GM11168 (cell line): Measurements from ENCODE around the gene EIF4A3.

Source experiments
- in situ Hi-C: fragments of 300-500 bp; cut with MboI; formaldehyde crosslinking; loops from one replicate; pipeline ENCODE4 v1.12.0; 2022; ENCODE audit warnings: low sequenced_read_pairs; ENCODE audit not compliant: unreplicated experiment

Gene EIF4A3

GRCh38 chr17:80142929-80143328 lies 4.0 kb downstream of the EIF4A3 start:
- in situ Hi-C loops: no loop called here

DNA sequence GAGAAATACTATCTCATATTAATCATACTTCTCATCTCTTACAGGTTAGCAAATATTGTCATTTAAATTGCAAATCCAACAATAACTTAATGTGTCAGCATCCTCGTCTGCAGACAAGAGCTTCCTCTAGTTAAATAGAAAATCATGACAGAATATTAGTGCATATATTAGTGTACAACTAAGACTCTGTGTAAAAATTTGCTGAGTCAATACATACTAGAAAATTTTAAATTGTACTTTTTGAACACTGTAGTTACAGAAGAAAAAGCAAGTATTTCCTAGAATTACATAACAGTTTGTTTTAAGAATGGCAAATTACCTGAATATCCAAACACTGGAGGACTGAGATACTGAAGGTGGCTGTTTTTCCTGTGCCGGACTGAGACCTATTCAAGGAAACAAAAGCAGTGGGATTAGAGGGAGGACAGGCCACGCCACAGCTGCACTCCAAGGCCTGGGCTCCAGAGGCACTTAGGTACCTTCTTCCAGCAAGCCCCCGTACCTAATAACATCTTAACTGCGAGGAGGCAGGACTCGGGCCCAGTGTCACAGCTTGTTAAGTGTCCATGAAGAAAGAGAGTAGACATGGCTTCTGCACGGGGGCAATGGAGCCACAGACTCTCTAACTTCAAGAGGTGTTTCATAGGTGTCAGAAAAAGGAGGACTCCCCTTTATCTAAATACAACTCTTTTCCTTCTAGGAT lies 5.3 kb downstream of the EIF4A3 start:
- in situ Hi-C loops: no loop called here

GRCh38 chr17:80138856-80139426 lies 8.0 kb downstream of the EIF4A3 start:
- in situ Hi-C loops: no loop called here

GRCh38 chr17:80137131-80137530 lies 9.8 kb downstream of the EIF4A3 start:
- in situ Hi-C loops: no loop called here

GRCh38 chr17:80133626-80133970 lies 13.3 kb downstream of the EIF4A3 start:
- in situ Hi-C loops: no loop called here

GRCh38 chr17:80132906-80133625 lies 13.9 kb downstream of the EIF4A3 start:
- in situ Hi-C loops: no loop called here

DNA sequence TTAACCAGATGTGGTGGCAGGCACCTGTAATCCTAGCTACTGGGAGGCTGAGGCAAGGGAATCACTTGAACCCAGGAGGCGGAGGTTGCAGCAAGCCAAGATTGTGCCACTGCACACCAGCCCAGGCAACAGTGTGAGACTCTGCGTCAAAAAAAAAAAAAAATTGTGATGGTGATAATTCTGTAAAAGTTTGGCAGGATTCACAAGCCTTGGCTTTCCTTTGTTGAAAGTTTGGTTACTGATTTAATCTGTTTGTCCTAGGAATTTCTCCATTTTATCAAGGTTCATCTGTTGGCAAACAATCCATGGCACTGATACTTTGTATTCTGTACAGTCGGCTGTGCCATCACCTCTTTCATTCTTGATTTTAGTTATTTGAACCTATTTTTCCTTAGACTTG lies 15.9 kb downstream of the EIF4A3 start:
- in situ Hi-C loops: no loop called here

DNA sequence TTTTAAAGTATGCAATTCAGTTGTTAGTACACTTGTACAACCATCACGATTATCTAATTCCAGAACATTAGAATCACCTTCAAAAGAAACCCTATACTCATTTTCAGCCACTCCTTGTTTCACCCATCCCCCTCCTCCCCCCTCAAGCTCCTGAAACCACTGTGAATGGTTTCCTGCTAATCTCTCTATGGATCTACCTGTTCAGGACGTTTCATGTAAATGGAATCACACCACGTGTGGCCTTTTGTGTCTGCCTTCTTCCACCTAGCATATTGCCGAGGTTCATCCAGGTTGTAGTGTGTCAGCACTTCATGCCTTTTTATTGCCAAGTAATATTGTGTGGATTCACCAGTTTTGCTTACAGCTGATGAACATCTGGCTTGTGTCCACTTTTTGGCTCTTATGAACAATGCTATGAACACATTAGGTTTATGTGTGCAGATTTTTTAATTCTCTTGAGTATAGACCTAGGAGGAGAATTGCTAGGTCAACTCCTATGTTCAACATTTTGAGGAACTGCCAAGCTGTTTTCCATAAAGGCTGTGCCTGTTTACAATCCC lies 17.8 kb downstream of the EIF4A3 start:
- in situ Hi-C loops: no loop called here

DNA sequence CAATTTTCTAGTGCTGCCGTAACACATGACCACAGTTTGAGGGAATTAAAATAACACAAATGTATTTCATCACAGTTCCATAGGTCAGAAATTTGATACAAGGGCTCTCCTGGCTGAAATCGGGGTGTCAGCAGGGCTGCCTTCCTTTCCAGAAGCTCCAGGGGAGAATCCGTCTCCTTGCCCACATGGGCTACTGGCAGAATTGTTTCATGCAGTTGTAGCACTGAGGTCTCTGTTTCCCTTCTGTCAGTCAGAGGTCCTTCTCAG lies 20.5 kb downstream of the EIF4A3 start:
- in situ Hi-C loops: no loop called here

- in situ Hi-C loops: no loop called here
Observed at GRCh38 chr17:80125656-80126448, 21.1 kb downstream of the EIF4A3 start.

DNA sequence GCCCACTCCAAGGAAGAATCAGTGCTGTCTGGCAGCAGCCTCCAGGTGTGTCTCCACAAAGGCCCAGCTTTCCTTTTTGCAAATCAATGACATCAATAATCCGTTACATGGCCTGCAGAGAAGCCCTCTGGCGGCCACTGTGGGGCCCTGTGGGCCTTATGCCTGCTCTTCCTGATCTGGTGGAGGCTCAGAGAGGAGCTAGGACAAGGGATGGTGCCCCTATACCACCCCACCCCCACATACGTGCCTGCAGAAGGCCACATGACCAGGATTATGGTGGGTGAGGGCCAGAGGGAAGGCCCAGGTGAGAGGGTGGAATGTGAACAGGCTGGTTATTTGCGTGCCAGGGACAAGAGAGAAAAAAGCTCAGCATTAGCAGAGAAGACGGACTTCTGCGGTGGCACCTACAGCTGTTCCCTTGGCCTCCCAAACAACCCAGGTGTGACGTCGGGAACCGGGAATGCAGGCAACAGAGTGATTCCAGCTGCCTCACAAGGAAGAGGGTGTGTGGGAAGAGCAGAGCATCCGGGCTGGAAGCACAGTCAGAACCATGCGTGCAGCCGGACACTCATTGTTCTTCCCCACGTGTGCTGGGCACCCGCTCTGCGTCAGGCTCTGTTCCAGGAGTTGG lies 22.5 kb downstream of the EIF4A3 start:
- in situ Hi-C loops: no loop called here

DNA sequence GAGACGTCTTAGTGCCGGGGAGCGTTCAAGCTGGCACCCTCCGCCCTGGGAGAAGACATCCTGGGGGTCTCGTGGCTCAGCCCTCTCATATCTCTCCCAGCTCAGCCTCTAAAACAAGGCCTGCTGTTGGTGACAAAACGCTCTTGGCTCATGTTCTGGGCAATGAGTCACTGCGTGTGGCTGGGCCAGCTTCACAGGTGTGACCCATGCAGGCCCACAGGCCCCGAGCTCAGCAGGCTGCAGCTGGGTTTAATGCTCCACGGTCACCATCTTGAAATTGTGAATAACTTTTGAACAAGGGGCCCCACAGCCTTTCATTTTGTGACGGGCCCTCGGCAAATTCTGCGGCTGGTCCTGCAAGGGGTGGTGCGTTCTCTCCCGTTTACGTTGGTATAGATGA lies 23.1 kb downstream of the EIF4A3 start:
- in situ Hi-C loops: no loop called here

GRCh38 chr17:80122926-80123505 lies 23.9 kb downstream of the EIF4A3 start:
- in situ Hi-C loops: no loop called here

DNA sequence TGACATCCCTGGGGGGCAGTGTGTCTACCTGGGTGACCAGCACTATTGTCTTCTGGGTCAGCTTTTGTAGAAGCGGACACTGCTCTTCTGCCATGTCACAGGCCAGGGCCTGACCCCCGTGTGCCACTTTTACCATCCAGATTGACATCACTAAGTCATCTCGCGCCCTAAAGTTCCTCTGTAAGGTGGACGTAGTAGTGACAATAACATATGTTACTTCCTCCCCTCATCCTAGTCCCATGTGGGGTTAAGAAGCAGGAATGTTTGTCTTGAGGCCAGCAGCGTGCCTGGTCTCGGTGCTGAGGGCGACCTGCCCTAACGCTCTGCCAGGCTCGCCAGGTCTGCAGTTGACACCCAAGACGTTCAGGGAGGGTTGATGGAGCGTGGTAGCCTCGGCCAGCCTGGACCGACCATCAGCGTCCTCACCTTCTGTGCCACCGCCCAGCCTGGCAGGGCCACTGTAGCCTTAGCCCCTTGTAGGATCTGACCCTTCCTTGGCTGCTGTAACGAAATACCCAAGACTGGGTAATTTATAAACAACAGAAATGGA lies 24.8 kb downstream of the EIF4A3 start:
- in situ Hi-C loops: no loop called here

- in situ Hi-C loops: no loop called here
Observed at GRCh38 chr17:80119839-80120238, 27.1 kb downstream of the EIF4A3 start.

DNA sequence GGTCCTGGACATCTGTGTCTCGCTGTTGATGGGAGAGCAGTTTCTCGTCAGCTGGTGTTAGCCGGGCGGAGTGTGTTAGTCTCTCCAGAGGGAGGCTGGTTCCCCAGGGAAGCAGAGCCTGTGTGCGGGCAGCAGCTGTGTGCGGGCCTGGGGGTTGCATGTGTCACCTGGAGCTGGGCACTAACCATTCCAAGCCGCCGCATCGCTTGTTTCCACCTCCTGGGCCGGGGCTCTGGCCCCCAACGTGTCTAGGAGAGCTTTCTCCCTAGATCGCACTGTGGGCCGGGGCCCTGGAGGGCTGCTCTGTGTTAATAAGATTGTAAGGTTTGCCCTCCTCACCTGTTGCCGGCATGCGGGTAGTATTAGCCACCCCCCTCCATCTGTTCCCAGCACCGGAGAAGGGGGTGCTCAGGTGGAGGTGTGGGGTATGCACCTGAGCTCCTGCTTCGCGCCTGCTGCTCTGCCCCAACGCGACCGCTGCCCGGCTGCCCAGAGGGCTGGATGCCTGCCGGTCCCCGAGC lies 27.6 kb downstream of the EIF4A3 start:
- in situ Hi-C loops: no loop called here

- in situ Hi-C loops: no loop called here
Observed at GRCh38 chr17:80118601-80119270, 28.2 kb downstream of the EIF4A3 start.

- in situ Hi-C loops: no loop called here
Observed at GRCh38 chr17:80117491-80118401, 29.2 kb downstream of the EIF4A3 start.
